GM11168 (cell line): ENCODE data around the gene SLC1A4.

Experiments used
- in situ Hi-C: fragments of 300-500 bp; cut with MboI; formaldehyde crosslinking; loops from one replicate; pipeline ENCODE4 v1.12.0; 2022; ENCODE audit warnings: low sequenced_read_pairs; ENCODE audit not compliant: unreplicated experiment

The SLC1A4 gene

GRCh38 chr2:65044097-65044735 lies 55.0 kb downstream of the SLC1A4 start:
- in situ Hi-C loops: loop anchor here (25.0 kb wide), 1 partner anchor 407 kb away; no protein-coding TSS in a partner anchor

DNA sequence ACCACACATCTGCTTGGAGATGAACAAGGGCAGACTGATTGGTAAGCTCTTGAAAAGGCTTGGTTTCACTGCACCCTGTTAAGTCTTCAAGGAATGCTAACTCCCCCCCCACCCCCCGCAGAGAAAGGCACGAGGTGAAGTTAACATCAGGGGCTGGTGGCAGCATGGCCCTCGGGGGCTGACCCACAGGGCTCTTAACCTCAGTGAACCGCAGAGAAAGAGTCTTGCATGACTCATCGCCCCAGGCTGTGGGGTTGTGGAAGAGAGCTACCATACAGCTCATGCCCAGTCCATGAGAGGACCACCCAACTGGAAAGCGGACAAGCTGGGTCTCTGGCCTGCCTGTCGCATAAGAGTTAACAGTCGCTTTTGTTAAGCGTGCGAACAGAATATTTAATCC lies 56.5 kb downstream of the SLC1A4 start:
- in situ Hi-C loops: loop anchor here (25.0 kb wide), 1 partner anchor 408 kb away; no protein-coding TSS in a partner anchor

DNA sequence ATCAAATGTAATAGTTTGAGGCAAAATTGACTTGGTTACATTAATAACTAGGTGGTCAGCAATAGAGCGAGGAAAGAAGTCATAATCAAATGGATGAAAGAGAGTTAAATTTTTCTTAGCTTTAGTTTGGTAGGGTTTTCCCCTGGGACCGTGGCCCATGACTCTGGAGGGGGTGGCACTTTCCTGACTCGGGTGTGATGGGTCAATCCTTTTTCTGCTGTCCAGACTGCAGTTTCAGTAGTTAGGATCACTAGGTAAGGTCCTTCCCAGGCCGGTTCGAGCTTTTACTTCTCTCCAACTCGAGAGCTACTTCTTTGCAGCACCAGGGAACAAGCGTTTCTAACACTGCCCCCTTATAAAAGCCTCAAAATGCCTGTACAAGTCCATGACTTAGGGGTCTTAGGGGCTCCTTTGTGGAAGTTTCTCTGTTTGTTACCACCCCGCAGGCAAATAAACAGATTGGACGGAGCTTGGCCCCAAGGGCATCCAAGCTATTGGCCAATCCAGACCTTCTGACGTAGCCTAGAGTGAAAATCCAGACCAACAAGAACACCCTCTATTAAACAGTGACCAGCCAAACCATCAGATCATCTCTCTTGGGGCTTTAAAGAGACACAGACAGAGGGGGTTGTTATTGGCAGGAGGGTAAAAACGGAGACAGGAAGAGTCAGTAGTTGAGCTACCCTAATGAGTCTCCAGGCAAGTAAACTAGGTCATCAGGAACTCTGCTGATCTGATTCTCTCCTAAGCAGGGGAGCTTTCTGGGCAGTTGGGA lies 57.6 kb downstream of the SLC1A4 start:
- in situ Hi-C loops: loop anchor here (25.0 kb wide), 1 partner anchor 410 kb away; no protein-coding TSS in a partner anchor

DNA sequence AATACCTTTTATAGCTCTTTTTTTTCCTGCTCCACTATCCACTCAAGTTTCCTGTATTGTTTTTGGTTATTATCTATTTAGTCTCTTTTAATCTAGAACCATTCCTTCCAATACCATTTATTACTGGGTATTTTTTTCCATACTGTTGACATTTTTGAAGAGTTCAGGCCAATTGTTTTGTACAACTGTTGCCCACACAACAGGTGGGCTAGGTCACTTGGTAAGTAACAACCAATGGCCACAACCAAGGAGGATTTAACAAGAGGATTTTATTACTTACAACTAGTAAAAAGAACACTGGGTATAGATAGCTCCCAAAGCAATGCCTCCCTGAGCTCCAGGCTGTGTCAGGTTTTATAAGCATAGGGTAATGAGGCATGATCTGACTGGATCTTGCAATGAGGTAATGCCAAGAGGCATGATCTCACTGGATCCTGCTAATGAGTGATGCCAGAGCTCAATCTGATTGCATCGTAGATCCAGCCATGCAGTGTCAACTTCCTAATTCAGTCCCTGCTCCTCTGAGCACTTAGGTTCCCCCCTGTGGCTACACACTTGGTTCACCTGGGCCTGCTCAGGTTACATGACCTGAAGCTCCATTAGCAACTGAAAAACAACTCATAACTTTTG lies 59.9 kb downstream of the SLC1A4 start:
- in situ Hi-C loops: loop anchor here (25.0 kb wide), 1 partner anchor 412 kb away; no protein-coding TSS in a partner anchor

- in situ Hi-C loops: no loop called here
These were observed 61.7 kb downstream of the SLC1A4 start for GRCh38 chr2:65050931-65051330.

DNA sequence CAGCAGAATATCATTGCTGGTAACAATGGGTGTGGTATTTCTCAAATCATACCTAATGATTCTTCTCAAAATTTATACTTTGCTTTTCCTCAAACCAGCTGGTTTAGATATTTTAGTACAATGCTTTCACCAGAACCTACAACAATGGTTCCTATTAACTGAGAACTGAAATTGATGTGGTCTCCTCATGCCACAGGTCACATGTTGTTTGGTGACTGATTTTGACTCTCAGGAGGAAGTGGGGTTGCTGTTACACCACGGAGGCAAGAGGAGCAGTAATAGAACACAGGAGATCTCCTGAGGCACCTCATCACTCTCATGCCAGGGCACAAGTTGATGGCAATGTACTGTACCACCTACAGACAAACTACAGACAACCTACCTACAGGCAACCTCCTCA lies 64.0 kb downstream of the SLC1A4 start:
- in situ Hi-C loops: no loop called here

- in situ Hi-C loops: no loop called here
These were observed 65.7 kb downstream of the SLC1A4 start for GRCh38 chr2:65054749-65055421.

- in situ Hi-C loops: no loop called here
These were observed 66.4 kb downstream of the SLC1A4 start for GRCh38 chr2:65055422-65056214.

DNA sequence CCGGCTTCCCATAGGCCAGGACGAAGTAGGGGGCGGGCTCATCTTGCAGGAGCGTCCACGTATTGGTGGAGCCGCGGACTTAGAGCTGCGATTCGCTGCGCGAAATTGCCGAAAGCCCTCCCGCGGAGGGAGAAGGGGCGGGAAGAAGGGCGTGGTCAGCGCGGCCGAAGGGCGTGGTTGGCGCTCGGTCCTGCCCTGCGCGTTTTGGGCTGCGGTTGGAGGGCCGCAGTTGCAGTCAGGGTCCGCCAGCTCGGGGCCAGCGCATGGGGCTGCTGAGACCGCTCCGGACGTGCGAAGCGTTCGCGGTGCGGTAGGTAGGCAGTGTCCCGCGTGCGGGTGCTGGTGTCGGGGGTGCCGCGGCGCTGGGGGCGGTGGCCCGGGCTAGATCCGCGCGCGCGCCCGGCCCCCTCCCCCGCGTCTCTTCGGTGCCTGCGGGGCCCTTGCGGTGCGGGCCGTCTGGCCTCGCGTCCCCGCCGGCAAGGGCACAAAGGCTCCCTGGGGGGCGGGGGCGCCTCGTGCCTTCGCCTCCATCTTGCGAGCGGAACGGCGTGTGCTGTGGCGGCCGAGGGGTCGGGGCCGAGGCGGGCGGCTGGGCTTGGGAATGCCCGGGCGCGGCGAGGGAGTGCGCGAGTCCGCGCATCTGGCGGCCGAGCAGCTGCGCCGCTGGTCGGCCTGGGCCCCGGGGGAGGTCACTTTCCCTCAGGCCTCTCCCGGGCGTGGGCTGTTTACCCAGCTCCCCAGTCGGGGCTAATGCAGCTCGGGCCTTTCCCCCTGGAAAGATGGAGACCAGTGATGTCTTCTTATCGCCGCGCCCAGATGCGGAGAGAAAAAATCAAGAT lies 67.2 kb downstream of the SLC1A4 start, which contains the start of gene CEP68:
TSS of gene CEP68 (plus strand) at position 202 of the 839 bp plus-strand sequence. CDS start 13,029 bp downstream, outside the sequence.
- in situ Hi-C loops: no loop called here

DNA sequence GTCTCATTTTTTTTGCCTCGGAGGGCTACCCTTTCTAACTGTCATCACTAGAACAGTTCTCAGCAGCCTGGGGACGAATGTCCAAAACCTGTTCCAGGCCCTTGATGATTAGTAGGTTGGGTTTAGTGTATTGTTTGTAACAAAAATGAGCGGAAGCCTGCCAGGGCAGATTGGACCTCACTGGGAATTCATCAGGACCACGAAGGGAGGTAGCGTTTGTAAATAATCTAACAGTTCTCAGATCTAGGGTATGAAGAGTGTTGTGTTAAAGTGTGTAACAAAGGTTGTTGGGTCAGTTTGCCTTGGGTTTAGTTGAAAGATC lies 67.8 kb downstream of the SLC1A4 start:
- in situ Hi-C loops: no loop called here

DNA sequence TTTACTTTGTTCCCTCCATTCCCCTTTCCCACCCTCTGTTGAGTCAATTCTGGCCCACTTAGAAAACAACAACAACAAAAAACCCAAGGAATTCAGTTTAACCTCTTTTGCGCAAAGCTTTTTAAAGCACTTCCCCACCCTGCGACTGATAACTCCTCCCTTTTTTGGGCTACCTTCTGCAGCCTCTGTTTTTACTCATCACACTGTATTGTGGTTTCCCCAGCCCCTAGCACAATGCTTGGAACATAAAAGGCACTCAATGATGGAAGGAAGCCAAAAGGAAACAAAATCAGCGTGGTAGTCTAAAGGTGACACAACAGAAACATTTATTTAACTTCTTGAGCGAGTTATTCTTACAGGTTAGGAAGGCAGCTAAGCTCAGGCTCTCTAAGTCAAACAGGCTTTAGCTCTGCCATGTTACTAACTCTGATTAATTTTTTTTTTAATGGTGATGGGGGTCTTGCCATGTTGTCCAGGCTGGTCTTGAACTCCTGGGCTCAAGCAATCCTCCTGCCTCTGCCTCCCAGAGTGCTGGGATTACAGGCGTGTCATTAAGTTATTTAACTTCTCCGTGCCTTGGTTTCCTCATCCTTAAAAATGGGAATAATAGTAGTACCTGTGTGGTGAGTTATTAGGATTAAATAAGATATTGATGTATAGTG lies 68.3 kb downstream of the SLC1A4 start:
- in situ Hi-C loops: no loop called here

DNA sequence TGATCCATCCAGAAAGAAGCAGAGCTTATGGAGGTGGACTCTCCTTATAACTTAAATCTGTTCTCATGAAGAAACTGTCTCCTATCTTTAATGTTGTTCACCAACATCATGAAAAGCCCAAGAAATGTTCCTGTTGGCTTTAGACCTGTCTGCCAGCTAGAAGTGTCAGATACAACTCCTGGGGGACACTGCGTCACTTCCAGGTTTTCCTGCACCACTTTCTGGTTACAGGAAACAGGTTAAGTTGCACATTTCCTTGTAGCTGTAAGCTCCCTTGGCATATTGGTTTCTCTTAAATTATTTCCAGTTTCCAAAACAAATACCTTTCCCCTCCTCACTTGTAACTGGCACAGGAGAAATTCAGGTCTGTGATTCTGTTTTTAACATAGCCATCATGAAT lies 69.9 kb downstream of the SLC1A4 start:
- in situ Hi-C loops: no loop called here

- in situ Hi-C loops: no loop called here
These were observed 72.1 kb downstream of the SLC1A4 start for GRCh38 chr2:65061146-65061909.

DNA sequence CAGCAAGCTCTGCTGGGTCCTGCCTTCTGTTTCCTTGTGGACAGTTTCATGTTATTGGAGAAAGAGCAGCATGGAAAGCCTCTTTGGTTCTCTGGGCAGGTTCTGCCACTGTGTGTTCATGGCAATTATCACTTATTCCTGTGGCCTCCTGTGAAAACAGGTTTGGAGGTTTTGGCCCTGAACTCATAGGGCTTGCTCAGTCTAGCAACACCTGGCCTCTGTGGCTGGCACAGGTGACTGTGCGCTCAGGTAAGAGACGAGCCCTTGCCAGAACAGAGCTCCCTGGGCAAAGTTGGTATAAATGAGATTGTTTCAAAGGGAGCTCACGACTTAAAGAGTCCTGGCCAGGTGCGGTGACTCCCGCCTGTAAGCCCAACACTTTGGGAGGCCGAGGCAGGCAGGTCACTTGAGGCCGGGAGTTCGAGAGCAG lies 72.7 kb downstream of the SLC1A4 start:
- in situ Hi-C loops: no loop called here

DNA sequence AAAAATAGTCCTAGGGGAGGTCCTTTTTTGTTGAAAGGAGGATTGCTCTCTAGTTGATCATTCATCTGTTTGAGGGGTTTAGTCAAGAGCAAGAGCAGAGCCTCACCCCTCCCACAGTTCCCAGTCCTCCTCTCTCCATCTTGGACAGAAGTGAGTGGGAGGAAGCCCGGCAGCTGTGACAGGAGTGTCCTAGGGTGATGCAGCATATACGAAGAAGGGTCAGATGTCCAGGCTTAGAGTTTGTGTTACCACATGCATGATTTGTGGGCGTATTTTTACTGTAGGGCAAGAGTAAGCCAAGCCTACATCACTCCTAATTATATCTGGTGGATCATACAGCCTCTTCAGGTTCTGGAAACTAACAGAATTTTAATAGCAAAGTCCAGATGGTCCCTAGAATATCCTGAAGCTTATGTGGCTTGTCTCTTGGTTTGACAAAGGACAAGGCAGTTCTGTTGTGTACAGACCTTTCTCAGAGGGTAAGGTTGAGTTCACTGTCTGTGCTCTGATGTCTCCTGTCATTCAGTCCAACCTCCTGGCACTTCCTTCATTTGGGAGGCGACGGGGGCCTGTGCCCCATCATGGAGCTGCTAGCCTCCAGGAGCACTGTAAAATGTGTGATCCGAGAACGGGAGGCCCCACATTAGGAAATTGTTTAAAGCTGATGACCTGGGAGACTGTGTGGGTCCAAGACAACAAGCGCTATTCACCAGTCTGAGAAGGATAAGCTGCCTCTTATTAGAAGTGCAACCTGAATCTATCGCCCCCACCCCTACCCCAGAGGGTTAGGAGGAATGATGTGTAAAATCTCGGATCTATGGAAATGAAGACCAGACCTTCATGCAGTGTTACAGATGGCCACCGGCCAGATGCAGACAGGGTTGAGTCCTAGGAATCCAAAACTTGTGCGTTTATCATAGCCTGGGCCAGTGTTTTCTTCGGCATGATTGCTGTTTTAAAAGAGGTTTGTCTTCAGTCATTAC lies 73.9 kb downstream of the SLC1A4 start:
- in situ Hi-C loops: no loop called here

DNA sequence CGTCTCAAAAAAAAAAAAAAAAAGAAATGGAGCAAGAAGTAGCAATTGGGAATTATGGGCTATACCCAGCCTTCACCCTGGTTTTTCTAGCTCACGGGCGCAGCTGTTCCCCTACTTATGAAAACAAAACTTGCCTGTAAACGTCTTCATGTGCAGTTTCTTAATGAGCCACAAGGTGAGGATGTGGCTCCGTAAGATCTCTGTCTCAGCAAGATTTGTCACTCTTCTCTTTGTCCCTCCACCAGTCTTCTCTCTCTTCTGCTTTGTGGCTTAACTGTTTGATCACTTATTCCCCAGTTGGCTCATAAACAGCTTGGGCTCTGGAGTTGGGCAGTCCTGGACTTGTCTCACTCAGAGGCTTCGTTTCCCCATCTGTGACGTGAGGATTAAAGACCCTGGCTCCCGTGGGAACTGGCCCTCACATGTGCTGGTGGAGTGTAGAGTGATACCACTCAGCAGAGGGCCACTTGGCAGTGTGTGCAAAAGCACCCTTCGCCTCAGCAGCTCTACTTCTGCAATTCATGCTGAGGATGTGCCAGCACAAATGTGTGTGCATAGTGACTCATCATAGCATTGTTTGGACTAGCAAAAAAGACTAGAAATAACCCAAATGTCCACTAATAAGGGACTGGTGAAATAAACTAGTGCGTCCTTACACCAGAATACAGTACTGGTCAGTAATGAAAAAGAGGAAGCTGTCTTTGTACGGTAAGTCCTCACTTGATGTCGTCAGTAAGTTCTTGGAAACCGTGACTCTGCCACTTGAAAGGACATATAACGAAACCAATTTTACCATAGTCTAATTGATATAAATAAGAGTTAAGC lies 75.7 kb downstream of the SLC1A4 start:
- in situ Hi-C loops: no loop called here
